ENCODE data around the gene OSER1. TPM values are rescaled to one million over a fixed set of nuclear protein-coding genes. Genes with fewer than 3 reads are reported as not detected.

OSER1 gene
- 28.4 TPM for total RNA-seq
- polyA plus RNA-seq: 56.7 TPM
- long read RNA-seq, donor 1, partial matches to known transcripts: 0 of 3 reads
- long read RNA-seq, donor 1, other reads (novel, unspliced or antisense): 0 of 3 reads
- long read RNA-seq, donor 2, transcript OSER1-201 (4 exons, 1,572 nt): major isoform, 25 of 30 reads
- long read RNA-seq, donor 2, partial matches to known transcripts: 5 of 30 reads
- long read RNA-seq, donor 2, other reads (novel, unspliced or antisense): 0 of 30 reads
- long read RNA-seq, donor 3, transcript OSER1-201 (4 exons, 1,572 nt): major isoform, 20 of 20 reads
- long read RNA-seq, donor 3, partial matches to known transcripts: 0 of 20 reads
- long read RNA-seq, donor 3, other reads (novel, unspliced or antisense): 0 of 20 reads
- long read RNA-seq, donor 4, transcript OSER1-201 (4 exons, 1,572 nt): major isoform, 8 of 8 reads
- long read RNA-seq, donor 4, partial matches to known transcripts: 0 of 8 reads
- long read RNA-seq, donor 4, other reads (novel, unspliced or antisense): 0 of 8 reads
- long read RNA-seq, donor 5, transcript OSER1-201 (4 exons, 1,572 nt): major isoform, 32 of 50 reads
- long read RNA-seq, donor 5, partial matches to known transcripts: 18 of 50 reads
- long read RNA-seq, donor 5, other reads (novel, unspliced or antisense): 0 of 50 reads
- long read RNA-seq, donor 6, transcript OSER1-201 (4 exons, 1,572 nt): major isoform, 16 of 16 reads
- long read RNA-seq, donor 6, partial matches to known transcripts: 0 of 16 reads
- long read RNA-seq, donor 6, other reads (novel, unspliced or antisense): 0 of 16 reads
- long read RNA-seq, donor 7, transcript OSER1-201 (4 exons, 1,572 nt): major isoform, 17 of 17 reads
- long read RNA-seq, donor 7, partial matches to known transcripts: 0 of 17 reads
- long read RNA-seq, donor 7, other reads (novel, unspliced or antisense): 0 of 17 reads
- long read RNA-seq, donor 8, transcript OSER1-201 (4 exons, 1,572 nt): major isoform, 5 of 5 reads
- long read RNA-seq, donor 8, partial matches to known transcripts: 0 of 5 reads
- long read RNA-seq, donor 8, other reads (novel, unspliced or antisense): 0 of 5 reads
- long read RNA-seq, donor 9, transcript OSER1-201 (4 exons, 1,572 nt): major isoform, 15 of 22 reads
- long read RNA-seq, donor 9, partial matches to known transcripts: 7 of 22 reads
- long read RNA-seq, donor 9, other reads (novel, unspliced or antisense): 0 of 22 reads
- long read RNA-seq, donor 10, transcript OSER1-201 (4 exons, 1,572 nt): major isoform, 10 of 10 reads
- long read RNA-seq, donor 10, partial matches to known transcripts: 0 of 10 reads
- long read RNA-seq, donor 10, other reads (novel, unspliced or antisense): 0 of 10 reads

DNA sequence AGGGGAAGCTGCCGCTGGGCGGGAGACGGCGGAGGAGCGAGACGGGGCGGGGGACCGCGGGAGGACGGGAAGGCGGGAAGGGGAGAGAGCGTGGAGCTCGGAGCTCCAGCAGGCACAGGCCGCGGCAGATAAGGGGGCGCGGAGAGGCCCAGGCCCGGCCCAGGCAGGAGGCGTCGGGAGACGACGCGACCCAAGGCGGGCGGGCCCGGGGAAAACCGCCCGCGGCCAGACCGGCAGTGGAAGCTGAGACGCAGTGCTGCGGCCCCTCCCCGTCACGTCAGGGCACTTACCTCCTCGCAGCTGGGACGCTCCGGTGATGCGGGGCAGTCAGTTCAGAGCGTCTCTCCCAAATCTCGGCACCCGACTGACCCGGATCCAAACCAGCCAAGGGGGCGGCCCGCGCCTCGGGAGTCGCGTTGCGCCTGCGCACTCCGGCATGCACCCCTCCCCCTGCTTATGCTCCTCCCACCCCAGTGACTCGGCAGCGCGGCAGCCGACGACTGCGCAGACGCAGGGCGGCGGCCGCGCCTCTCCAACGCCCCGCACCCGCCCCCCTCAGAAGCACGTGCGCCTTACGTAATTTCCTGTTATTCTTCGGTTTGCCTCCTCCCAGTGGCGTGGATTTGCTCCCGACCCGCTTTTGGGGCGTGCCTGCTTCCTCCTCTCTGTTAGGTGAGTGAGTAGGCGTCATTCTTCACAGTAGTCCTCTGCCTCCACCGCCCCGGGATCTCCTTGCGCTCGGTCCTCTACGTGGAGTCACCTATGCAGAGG, at the start of gene OSER1:
Gene OSER1 (minus strand): TSS at position 366 of the 771 bp plus-strand sequence. CDS start 3,814 bp downstream, outside the sequence.
- Histone ChIP-seq H3K4me1 (ENCODE audit: control insufficient read depth in 2 of 2, insufficient read depth in 2 of 2, low read length in 2 of 2) (peaks cover 11 to 15% of the 10 kb centered on the region in 2 donors), H3K27me3 (ENCODE audit: control insufficient read depth in 2 of 2, insufficient read depth in 1 of 2, low read length in 1 of 2) (no peaks in the 10 kb centered on the region), H3K4me3 (ENCODE audit: low read length in 2 of 2) (peak within 1 kb of the TSS; percentile 73 to 79), H3K36me3 (ENCODE audit: control insufficient read depth in 2 of 2, insufficient read depth in 2 of 2, low read length in 1 of 2) (peaks cover 6 to 7% of the 10 kb centered on the region in 2 donors), H3K9me3 (ENCODE audit: control insufficient read depth in 2 of 2, insufficient read depth in 1 of 2, low read length in 1 of 2) (no peaks in the 10 kb centered on the region), H3K27ac (ENCODE audit: low read depth in 1 of 2, low read length in 1 of 2) (peak within 1 kb of the TSS; percentile 93 to 96)
- DNase-seq (ENCODE audit: low read depth in 6 of 9, low spot score in 9 of 9): peak; percentile 87 to 98 (median 94)
- under 1% methylated on average over 79 of the region's 79 CpGs for WGBS

DNA sequence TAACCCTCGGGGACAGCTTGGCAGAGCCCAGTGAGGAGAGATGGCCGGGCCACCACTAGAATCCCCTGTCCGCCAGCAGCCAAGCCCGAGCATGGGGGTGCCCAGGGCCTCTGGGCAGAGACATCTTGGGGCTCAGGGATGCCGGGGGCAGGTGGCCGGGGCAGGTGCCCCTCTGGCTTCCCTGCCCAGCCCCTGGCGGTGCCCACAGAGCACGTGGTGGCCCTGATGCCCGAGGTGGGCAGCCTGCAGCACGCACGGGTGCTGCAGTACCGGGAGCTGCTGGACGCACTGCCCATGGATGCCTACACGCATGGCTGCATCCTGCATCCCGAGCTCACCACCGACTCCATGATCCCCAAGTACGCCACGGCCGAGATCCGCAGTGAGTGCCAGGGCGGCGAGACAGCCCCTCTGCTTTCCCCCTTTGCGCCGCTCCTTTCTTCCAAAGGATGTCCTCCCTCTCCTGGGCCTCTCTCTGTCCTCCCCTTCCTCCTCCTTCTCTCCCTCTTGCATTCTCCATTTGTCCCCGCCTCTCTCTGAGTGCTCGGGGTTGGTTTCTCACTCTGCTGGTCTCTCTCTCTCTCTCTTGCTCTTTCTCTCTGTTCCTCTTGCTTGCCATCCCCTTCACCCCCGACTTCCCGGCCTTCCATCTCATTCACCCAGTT, 47.8 kb upstream of the OSER1 start:
- no peak overlapping the region for H3K27ac ChIP-seq (ENCODE audit: low read depth in 1 of 2, low read length in 1 of 2)
- DNase-seq (ENCODE audit: low read depth in 6 of 9, low spot score in 9 of 9): no peak
- H3K4me1 ChIP-seq (ENCODE audit: control insufficient read depth in 2 of 2, insufficient read depth in 2 of 2, low read length in 2 of 2): no peaks in the 10 kb centered on the region
- H3K27me3 ChIP-seq (ENCODE audit: control insufficient read depth in 2 of 2, insufficient read depth in 1 of 2, low read length in 1 of 2): peaks cover 0 to 3% of the 10 kb centered on the region in 2 donors
- H3K9me3 ChIP-seq (ENCODE audit: control insufficient read depth in 2 of 2, insufficient read depth in 1 of 2, low read length in 1 of 2): no peaks in the 10 kb centered on the region
- no peaks in the 10 kb centered on the region for H3K36me3 ChIP-seq (ENCODE audit: control insufficient read depth in 2 of 2, insufficient read depth in 2 of 2, low read length in 1 of 2)
- no peak overlapping the region for H3K4me3 ChIP-seq (ENCODE audit: low read length in 2 of 2)
- WGBS: 92% methylated on average over 28 of the region's 28 CpGs

DNA sequence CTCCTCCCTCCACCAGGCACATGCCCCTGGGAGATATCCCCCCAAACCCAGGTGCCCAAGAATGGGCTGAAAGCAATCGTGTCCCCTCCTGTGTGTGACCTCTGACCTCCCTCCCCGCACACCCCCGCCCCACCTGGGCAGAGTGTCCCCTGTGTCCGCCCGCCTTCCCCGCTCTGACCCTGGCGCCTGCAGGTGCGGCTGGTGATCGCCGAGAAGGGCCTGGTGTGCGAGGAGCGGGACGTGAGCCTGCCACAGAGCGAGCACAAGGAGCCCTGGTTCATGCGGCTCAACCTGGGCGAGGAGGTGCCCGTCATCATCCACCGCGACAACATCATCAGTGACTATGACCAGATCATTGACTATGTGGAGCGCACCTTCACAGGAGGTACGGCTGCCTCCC, 46.4 kb upstream of the OSER1 start:
- WGBS: 94% methylated on average over 21 of the region's 21 CpGs
- no peak for DNase-seq (ENCODE audit: low read depth in 6 of 9, low spot score in 9 of 9)

DNA sequence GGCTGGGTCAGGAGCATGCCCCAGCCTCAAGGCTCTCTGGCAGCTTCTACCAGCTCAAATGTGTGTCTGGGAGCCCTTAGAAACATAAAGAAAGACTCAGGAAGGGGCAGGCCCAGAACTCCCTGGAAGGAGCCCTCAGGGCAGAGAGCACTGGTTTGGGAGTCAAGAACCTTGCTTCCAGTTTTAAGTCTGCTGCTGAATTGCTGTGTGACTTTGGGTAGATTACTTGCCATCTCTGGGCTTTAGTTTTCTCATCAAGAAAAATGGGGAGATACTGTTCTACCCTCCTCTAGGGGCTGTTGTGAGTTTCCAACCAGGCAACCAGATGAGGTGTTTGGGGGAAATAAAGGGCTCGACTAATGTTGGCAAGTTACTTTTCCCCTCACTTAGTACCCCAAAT, 45.4 kb upstream of the OSER1 start:
- WGBS: 95% methylated on average over 1 of the region's 1 CpG

More for the DNA sequence above, 46.4 kb upstream of the OSER1 start:
- Histone ChIP-seq H3K27ac (ENCODE audit: low read depth in 1 of 2, low read length in 1 of 2) (no peak overlapping the region), H3K36me3 (ENCODE audit: control insufficient read depth in 2 of 2, insufficient read depth in 2 of 2, low read length in 1 of 2) (no peaks in the 10 kb centered on the region), H3K4me1 (ENCODE audit: control insufficient read depth in 2 of 2, insufficient read depth in 2 of 2, low read length in 2 of 2) (no peaks in the 10 kb centered on the region), H3K4me3 (ENCODE audit: low read length in 2 of 2) (no peak overlapping the region), H3K9me3 (ENCODE audit: control insufficient read depth in 2 of 2, insufficient read depth in 1 of 2, low read length in 1 of 2) (no peaks in the 10 kb centered on the region), H3K27me3 (ENCODE audit: control insufficient read depth in 2 of 2, insufficient read depth in 1 of 2, low read length in 1 of 2) (peaks cover 0 to 3% of the 10 kb centered on the region in 2 donors)

GRCh38 chr20:44254073-44254472, 43.5 kb upstream of the OSER1 start:
- DNase-seq (ENCODE audit: low read depth in 6 of 9, low spot score in 9 of 9): no peak
- Histone ChIP-seq H3K4me3 (ENCODE audit: low read length in 2 of 2) (no peak overlapping the region), H3K4me1 (ENCODE audit: control insufficient read depth in 2 of 2, insufficient read depth in 2 of 2, low read length in 2 of 2) (no peaks in the 10 kb centered on the region), H3K27ac (ENCODE audit: low read depth in 1 of 2, low read length in 1 of 2) (no peak overlapping the region), H3K9me3 (ENCODE audit: control insufficient read depth in 2 of 2, insufficient read depth in 1 of 2, low read length in 1 of 2) (no peaks in the 10 kb centered on the region), H3K27me3 (ENCODE audit: control insufficient read depth in 2 of 2, insufficient read depth in 1 of 2, low read length in 1 of 2) (peaks cover 0 to 4% of the 10 kb centered on the region in 2 donors), H3K36me3 (ENCODE audit: control insufficient read depth in 2 of 2, insufficient read depth in 2 of 2, low read length in 1 of 2) (no peaks in the 10 kb centered on the region)
- 92% methylated on average over 8 of the region's 8 CpGs for WGBS

More for the DNA sequence above, 45.4 kb upstream of the OSER1 start:
- H3K4me1 ChIP-seq (ENCODE audit: control insufficient read depth in 2 of 2, insufficient read depth in 2 of 2, low read length in 2 of 2): no peaks in the 10 kb centered on the region
- H3K27me3 ChIP-seq (ENCODE audit: control insufficient read depth in 2 of 2, insufficient read depth in 1 of 2, low read length in 1 of 2): peaks cover 0 to 1% of the 10 kb centered on the region in 2 donors
- DNase-seq (ENCODE audit: low read depth in 6 of 9, low spot score in 9 of 9): no peak
- H3K27ac ChIP-seq (ENCODE audit: low read depth in 1 of 2, low read length in 1 of 2): no peak overlapping the region
- H3K9me3 ChIP-seq (ENCODE audit: control insufficient read depth in 2 of 2, insufficient read depth in 1 of 2, low read length in 1 of 2): no peaks in the 10 kb centered on the region
- no peak overlapping the region for H3K4me3 ChIP-seq (ENCODE audit: low read length in 2 of 2)
- H3K36me3 ChIP-seq (ENCODE audit: control insufficient read depth in 2 of 2, insufficient read depth in 2 of 2, low read length in 1 of 2): no peaks in the 10 kb centered on the region

DNA sequence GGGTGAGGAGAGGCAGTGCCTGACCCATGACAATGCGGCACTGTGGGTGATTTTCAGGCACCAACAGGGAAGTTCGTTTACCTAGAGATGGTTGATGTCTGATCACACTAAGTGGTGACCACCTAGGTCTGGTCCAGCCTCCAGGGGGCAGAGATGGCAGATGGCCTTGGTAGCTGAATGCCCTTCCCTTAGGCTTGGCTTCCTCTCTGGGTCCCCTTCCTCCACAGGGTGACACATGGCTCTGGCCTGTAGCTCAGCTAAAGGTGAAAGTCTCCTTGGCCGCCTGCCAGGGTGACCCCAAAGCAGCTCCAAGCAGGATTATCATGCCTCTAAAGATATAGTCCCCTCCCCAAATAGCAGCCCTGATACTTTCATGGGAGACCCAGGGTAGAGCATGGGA, 43.0 kb upstream of the OSER1 start:
- Histone ChIP-seq H3K4me3 (ENCODE audit: low read length in 2 of 2) (no peak overlapping the region), H3K36me3 (ENCODE audit: control insufficient read depth in 2 of 2, insufficient read depth in 2 of 2, low read length in 1 of 2) (no peaks in the 10 kb centered on the region), H3K27me3 (ENCODE audit: control insufficient read depth in 2 of 2, insufficient read depth in 1 of 2, low read length in 1 of 2) (peaks cover 0 to 6% of the 10 kb centered on the region in 2 donors), H3K9me3 (ENCODE audit: control insufficient read depth in 2 of 2, insufficient read depth in 1 of 2, low read length in 1 of 2) (no peaks in the 10 kb centered on the region), H3K27ac (ENCODE audit: low read depth in 1 of 2, low read length in 1 of 2) (no peak overlapping the region), H3K4me1 (ENCODE audit: control insufficient read depth in 2 of 2, insufficient read depth in 2 of 2, low read length in 2 of 2) (no peaks in the 10 kb centered on the region)
- no peak for DNase-seq (ENCODE audit: low read depth in 6 of 9, low spot score in 9 of 9)
- WGBS: 96% methylated on average over 3 of the region's 3 CpGs

- Histone ChIP-seq H3K27ac (ENCODE audit: low read depth in 1 of 2, low read length in 1 of 2) (no peak overlapping the region), H3K4me1 (ENCODE audit: control insufficient read depth in 2 of 2, insufficient read depth in 2 of 2, low read length in 2 of 2) (no peaks in the 10 kb centered on the region), H3K27me3 (ENCODE audit: control insufficient read depth in 2 of 2, insufficient read depth in 1 of 2, low read length in 1 of 2) (peaks cover 15 to 28% of the 10 kb centered on the region in 2 donors), H3K4me3 (ENCODE audit: low read length in 2 of 2) (no peak overlapping the region), H3K36me3 (ENCODE audit: control insufficient read depth in 2 of 2, insufficient read depth in 2 of 2, low read length in 1 of 2) (no peaks in the 10 kb centered on the region), H3K9me3 (ENCODE audit: control insufficient read depth in 2 of 2, insufficient read depth in 1 of 2, low read length in 1 of 2) (no peaks in the 10 kb centered on the region)
- WGBS: 66% methylated on average over 4 of the region's 4 CpGs
- no peak for DNase-seq (ENCODE audit: low read depth in 6 of 9, low spot score in 9 of 9)
These were observed 40.7 kb upstream of the OSER1 start for GRCh38 chr20:44251284-44251683.

- Histone ChIP-seq H3K4me3 (ENCODE audit: low read length in 2 of 2) (no peak overlapping the region), H3K9me3 (ENCODE audit: control insufficient read depth in 2 of 2, insufficient read depth in 1 of 2, low read length in 1 of 2) (no peaks in the 10 kb centered on the region), H3K4me1 (ENCODE audit: control insufficient read depth in 2 of 2, insufficient read depth in 2 of 2, low read length in 2 of 2) (no peaks in the 10 kb centered on the region), H3K27me3 (ENCODE audit: control insufficient read depth in 2 of 2, insufficient read depth in 1 of 2, low read length in 1 of 2) (peaks cover 17 to 42% of the 10 kb centered on the region in 2 donors), H3K27ac (ENCODE audit: low read depth in 1 of 2, low read length in 1 of 2) (no peak overlapping the region), H3K36me3 (ENCODE audit: control insufficient read depth in 2 of 2, insufficient read depth in 2 of 2, low read length in 1 of 2) (no peaks in the 10 kb centered on the region)
- no peak for DNase-seq (ENCODE audit: low read depth in 6 of 9, low spot score in 9 of 9)
- whole genome bisulfite sequencing: 58% methylated on average over 3 of the region's 3 CpGs
These were observed 37.8 kb upstream of the OSER1 start for GRCh38 chr20:44248410-44248759.

Data from thymus (tissue), 14 donors.